ENCODE data around the gene DIAPH2.

The DIAPH2 gene

GRCh38 chrX:97215186-97215585, 530.5 kb downstream of the DIAPH2 start:
- DNase-seq (ENCODE audit: insufficient read length, low spot score), result no peak
- no peak for FAIRE-seq
- TF ChIP-seq POLR2AphosphoS5 (IDR thresholded peaks at IDR 0.05; ENCODE audit: low read depth, low read length) (no peak), POU2F2 (IDR thresholded peaks at IDR 0.05; ENCODE audit: low read depth, low read length) (no peak)

GRCh38 chrX:97224148-97224547, 539.5 kb downstream of the DIAPH2 start:
- DNase-seq (ENCODE audit: insufficient read length, low spot score) (no peak), FAIRE-seq (no peak)
- TF ChIP-seq POU2F2 (IDR thresholded peaks at IDR 0.05; ENCODE audit: low read depth, low read length) (no peak), TAF1 (IDR thresholded peaks at IDR 0.05; ENCODE audit: low read depth, low read length) (no peak), SPI1 (IDR thresholded peaks at IDR 0.05; ENCODE audit: low read depth, low read length) (no peak), POLR2A (IDR thresholded peaks at IDR 0.05; ENCODE audit: low read depth, low read length) (no peak), POLR2AphosphoS5 (IDR thresholded peaks at IDR 0.05; ENCODE audit: low read depth, low read length) (no peak), PAX5 (IDR thresholded peaks at IDR 0.05; ENCODE audit: insufficient read depth, low read length, severe bottlenecking) (no peak)

- TF ChIP-seq SPI1 (IDR thresholded peaks at IDR 0.05; ENCODE audit: low read depth, low read length) (no peak), POLR2AphosphoS5 (IDR thresholded peaks at IDR 0.05; ENCODE audit: low read depth, low read length) (no peak), POLR2A (IDR thresholded peaks at IDR 0.05; ENCODE audit: low read depth, low read length) (no peak), PAX5 (IDR thresholded peaks at IDR 0.05; ENCODE audit: insufficient read depth, low read length, severe bottlenecking) (no peak), POU2F2 (IDR thresholded peaks at IDR 0.05; ENCODE audit: low read depth, low read length) (no peak), TAF1 (IDR thresholded peaks at IDR 0.05; ENCODE audit: low read depth, low read length) (no peak)
- DNase-seq (ENCODE audit: insufficient read length, low spot score) (no peak), FAIRE-seq (no peak)
Observed at GRCh38 chrX:97229318-97229717, 544.7 kb downstream of the DIAPH2 start.

- TF ChIP-seq POU2F2 (IDR thresholded peaks at IDR 0.05; ENCODE audit: low read depth, low read length) (no peak), POLR2AphosphoS5 (IDR thresholded peaks at IDR 0.05; ENCODE audit: low read depth, low read length) (no peak), TAF1 (IDR thresholded peaks at IDR 0.05; ENCODE audit: low read depth, low read length) (no peak), SPI1 (IDR thresholded peaks at IDR 0.05; ENCODE audit: low read depth, low read length) (no peak), POLR2A (IDR thresholded peaks at IDR 0.05; ENCODE audit: low read depth, low read length) (no peak), PAX5 (IDR thresholded peaks at IDR 0.05; ENCODE audit: insufficient read depth, low read length, severe bottlenecking) (no peak)
- FAIRE-seq, result no peak
- no peak for DNase-seq (ENCODE audit: insufficient read length, low spot score)
Observed at GRCh38 chrX:97230948-97231347, 546.3 kb downstream of the DIAPH2 start.

- TF ChIP-seq SPI1 (IDR thresholded peaks at IDR 0.05; ENCODE audit: low read depth, low read length) (no peak), POLR2AphosphoS5 (IDR thresholded peaks at IDR 0.05; ENCODE audit: low read depth, low read length) (no peak), POU2F2 (IDR thresholded peaks at IDR 0.05; ENCODE audit: low read depth, low read length) (no peak), TAF1 (IDR thresholded peaks at IDR 0.05; ENCODE audit: low read depth, low read length) (no peak), PAX5 (IDR thresholded peaks at IDR 0.05; ENCODE audit: insufficient read depth, low read length, severe bottlenecking) (no peak), POLR2A (IDR thresholded peaks at IDR 0.05; ENCODE audit: low read depth, low read length) (no peak)
- FAIRE-seq, result peak; percentile 75
- peak; percentile 2 for DNase-seq (ENCODE audit: insufficient read length, low spot score)
Observed at GRCh38 chrX:97234471-97235081, 549.9 kb downstream of the DIAPH2 start.

- DNase-seq (ENCODE audit: insufficient read length, low spot score) (no peak), FAIRE-seq (no peak)
- TF ChIP-seq TAF1 (IDR thresholded peaks at IDR 0.05; ENCODE audit: low read depth, low read length) (no peak), POLR2A (IDR thresholded peaks at IDR 0.05; ENCODE audit: low read depth, low read length) (no peak), PAX5 (IDR thresholded peaks at IDR 0.05; ENCODE audit: insufficient read depth, low read length, severe bottlenecking) (no peak), POU2F2 (IDR thresholded peaks at IDR 0.05; ENCODE audit: low read depth, low read length) (no peak), POLR2AphosphoS5 (IDR thresholded peaks at IDR 0.05; ENCODE audit: low read depth, low read length) (no peak), SPI1 (IDR thresholded peaks at IDR 0.05; ENCODE audit: low read depth, low read length) (no peak)
Observed at GRCh38 chrX:97238632-97239031, 554.0 kb downstream of the DIAPH2 start.

- TF ChIP-seq POLR2AphosphoS5 (IDR thresholded peaks at IDR 0.05; ENCODE audit: low read depth, low read length), result no peak
- no peak for TF ChIP-seq PAX5 (IDR thresholded peaks at IDR 0.05; ENCODE audit: insufficient read depth, low read length, severe bottlenecking)
- TF ChIP-seq TAF1 (IDR thresholded peaks at IDR 0.05; ENCODE audit: low read depth, low read length), result no peak
- TF ChIP-seq POU2F2 (IDR thresholded peaks at IDR 0.05; ENCODE audit: low read depth, low read length), result no peak
- TF ChIP-seq SPI1 (IDR thresholded peaks at IDR 0.05; ENCODE audit: low read depth, low read length), result no peak
- TF ChIP-seq POLR2A (IDR thresholded peaks at IDR 0.05; ENCODE audit: low read depth, low read length), result no peak
- DNase-seq (ENCODE audit: insufficient read length, low spot score) (no peak), FAIRE-seq (peak; percentile 64)
Observed at GRCh38 chrX:97252111-97252510, 567.5 kb downstream of the DIAPH2 start.

GRCh38 chrX:97260679-97261078, 576.0 kb downstream of the DIAPH2 start:
- no peak for DNase-seq (ENCODE audit: insufficient read length, low spot score)
- FAIRE-seq, result no peak
- no peak for TF ChIP-seq POLR2A (IDR thresholded peaks at IDR 0.05; ENCODE audit: low read depth, low read length)
- no peak for TF ChIP-seq POLR2AphosphoS5 (IDR thresholded peaks at IDR 0.05; ENCODE audit: low read depth, low read length)

GRCh38 chrX:97266406-97267121, 581.9 kb downstream of the DIAPH2 start:
- TF ChIP-seq PAX5 (IDR thresholded peaks at IDR 0.05; ENCODE audit: insufficient read depth, low read length, severe bottlenecking) (no peak), POLR2AphosphoS5 (IDR thresholded peaks at IDR 0.05; ENCODE audit: low read depth, low read length) (no peak)

More at GRCh38 chrX:97266406-97267121, 581.9 kb downstream of the DIAPH2 start:
- FAIRE-seq (no peak), DNase-seq (ENCODE audit: insufficient read length, low spot score) (no peak)

All from GM12891 (cell line).